ENCODE results near the gene TIMP3. TPM values are rescaled to one million over a fixed set of nuclear protein-coding genes. Genes with fewer than 3 reads are reported as not detected.

The TIMP3 gene
- total and polyA plus RNA-seq, 2 donors (not counting 3 experiments of a cell fraction or from before 2014, with no cell fraction given), result 0.22 to 2.0 TPM

DNA sequence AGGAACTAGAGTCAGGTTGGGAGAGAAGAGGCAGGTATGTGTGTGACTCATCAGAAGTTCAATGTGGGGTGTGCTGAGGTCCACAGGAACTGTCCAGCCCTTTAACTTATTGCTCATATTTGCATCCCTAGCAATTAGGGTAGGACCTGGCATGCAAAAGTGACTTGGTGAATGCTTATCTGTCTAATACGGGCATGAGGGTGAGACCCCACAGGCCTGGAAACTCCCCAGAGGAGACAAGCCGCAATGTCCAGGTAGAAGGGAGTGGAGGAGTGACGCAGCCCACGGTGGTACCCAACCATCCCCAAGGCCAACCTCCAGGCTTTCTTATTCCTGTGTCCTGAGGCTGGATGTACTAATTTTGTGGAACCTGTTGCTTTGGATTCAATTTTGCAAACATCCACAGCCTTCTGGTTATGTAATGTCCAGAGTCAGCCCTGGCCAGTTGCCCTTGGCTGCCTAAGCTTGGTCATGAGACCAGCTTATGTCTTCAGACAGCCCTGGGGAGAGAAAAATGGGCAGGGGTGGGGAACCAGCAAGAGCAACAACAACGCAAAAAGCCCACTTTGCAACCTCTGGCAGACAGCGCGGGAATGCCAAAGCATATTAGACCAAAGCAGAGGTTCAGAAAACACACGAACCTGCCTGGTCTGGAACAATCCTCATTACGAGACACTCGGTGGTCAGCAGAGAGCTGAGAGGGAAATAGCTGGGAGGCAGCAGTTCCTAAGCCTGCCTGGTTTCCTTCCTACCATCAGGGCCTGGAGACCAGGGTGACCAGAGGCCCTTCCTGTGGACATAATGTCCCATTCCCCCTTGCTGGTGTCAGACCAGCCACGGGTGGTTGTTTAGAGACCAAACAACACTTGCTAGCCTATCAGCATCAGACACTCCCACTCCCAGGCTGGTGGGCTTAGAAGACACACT lies 49.3 kb downstream of the TIMP3 start:
- H3K4me1 ChIP-seq (ENCODE audit: control insufficient read depth, extremely low read depth, insufficient read depth, low read length), result no peaks in the 10 kb centered on the region
- no peaks in the 10 kb centered on the region for H3K9me1 ChIP-seq (replicated peaks; ENCODE audit: control insufficient read depth, extremely low read depth, insufficient read depth, low read length)
- no peaks in the 10 kb centered on the region for H3K79me2 ChIP-seq (ENCODE audit: control insufficient read depth, insufficient read depth, low read length)
- BruUV-seq (replicated peaks), result no TSS peak
- H4K20me1 ChIP-seq (replicated peaks; ENCODE audit: control insufficient read depth, extremely low read depth, insufficient read depth, low read length), result no peaks in the 10 kb centered on the region
- TF ChIP-seq, protein P1, sequence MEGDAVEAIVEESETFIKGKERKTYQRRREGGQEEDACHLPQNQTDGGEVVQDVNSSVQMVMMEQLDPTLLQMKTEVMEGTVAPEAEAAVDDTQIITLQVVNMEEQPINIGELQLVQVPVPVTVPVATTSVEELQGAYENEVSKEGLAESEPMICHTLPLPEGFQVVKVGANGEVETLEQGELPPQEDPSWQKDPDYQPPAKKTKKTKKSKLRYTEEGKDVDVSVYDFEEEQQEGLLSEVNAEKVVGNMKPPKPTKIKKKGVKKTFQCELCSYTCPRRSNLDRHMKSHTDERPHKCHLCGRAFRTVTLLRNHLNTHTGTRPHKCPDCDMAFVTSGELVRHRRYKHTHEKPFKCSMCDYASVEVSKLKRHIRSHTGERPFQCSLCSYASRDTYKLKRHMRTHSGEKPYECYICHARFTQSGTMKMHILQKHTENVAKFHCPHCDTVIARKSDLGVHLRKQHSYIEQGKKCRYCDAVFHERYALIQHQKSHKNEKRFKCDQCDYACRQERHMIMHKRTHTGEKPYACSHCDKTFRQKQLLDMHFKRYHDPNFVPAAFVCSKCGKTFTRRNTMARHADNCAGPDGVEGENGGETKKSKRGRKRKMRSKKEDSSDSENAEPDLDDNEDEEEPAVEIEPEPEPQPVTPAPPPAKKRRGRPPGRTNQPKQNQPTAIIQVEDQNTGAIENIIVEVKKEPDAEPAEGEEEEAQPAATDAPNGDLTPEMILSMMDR (IDR thresholded peaks at IDR 0.05; ENCODE audit: extremely low read depth in 1 of 2, insufficient read depth in 1 of 2, low read depth in 1 of 2, low read length in 2 of 2), result no peak
- TF ChIP-seq POLR2AphosphoS5 (IDR thresholded peaks at IDR 0.05; ENCODE audit: insufficient read depth, low read depth, low read length) (no peak), POLR2A (IDR thresholded peaks at IDR 0.05; ENCODE audit: low read depth, low read length) (no peak), FOS (IDR thresholded peaks at IDR 0.05; ENCODE audit: borderline replicate concordance, insufficient read depth, low read length) (no peak), GATA2 (IDR thresholded peaks at IDR 0.05; ENCODE audit: insufficient read depth, insufficient read length, low read depth, low read length) (no peak), EZH2 (IDR thresholded peaks at IDR 0.05; ENCODE audit: borderline replicate concordance, low read depth, low read length, severe bottlenecking) (no peak), MYC (IDR thresholded peaks at IDR 0.05; ENCODE audit: low read depth, low read length) (no peak), JUN (IDR thresholded peaks at IDR 0.05; ENCODE audit: borderline replicate concordance, insufficient read depth, insufficient read length, low read depth) (no peak)
- TF ChIP-seq, protein P2, sequence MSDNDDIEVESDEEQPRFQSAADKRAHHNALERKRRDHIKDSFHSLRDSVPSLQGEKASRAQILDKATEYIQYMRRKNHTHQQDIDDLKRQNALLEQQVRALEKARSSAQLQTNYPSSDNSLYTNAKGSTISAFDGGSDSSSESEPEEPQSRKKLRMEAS (IDR thresholded peaks at IDR 0.05; ENCODE audit: insufficient read depth, insufficient read length), result no peak
- H3K4me3 ChIP-seq (replicated peaks in 1 of 3; ENCODE audit: insufficient read depth in 1 of 3, low read depth in 1 of 3, low read length in 3 of 3), result no peak overlapping the region
- FAIRE-seq (no peak), DNase-seq (ENCODE audit: low read depth, low spot score) (no peak)
- H3K4me2 ChIP-seq (ENCODE audit: insufficient read depth, low read length), result no peak overlapping the region
- H3K27me3 ChIP-seq (ENCODE audit: control insufficient read depth in 2 of 2, insufficient read depth in 2 of 2, low read length in 2 of 2), result no peaks in the 10 kb centered on the region
- CTCF ChIA-PET, result no interaction called here
- dilution Hi-C loops (cut with MboI; ENCODE audit: extremely low pct_ligation_motif_present, low sequenced_read_pairs) (no loop called here), intact Hi-C loops (cut with micrococcal nuclease) (no loop called here)
- H3K9ac ChIP-seq (replicated peaks; ENCODE audit: extremely low read depth, insufficient read depth, low read length), result no peak overlapping the region
- no peak overlapping the region for H3K27ac ChIP-seq (ENCODE audit: insufficient read depth, low read depth, low read length)
- H2AFZ ChIP-seq (ENCODE audit: low read depth, low read length), result no peak overlapping the region
- no peaks in the 10 kb centered on the region for H3K36me3 ChIP-seq (ENCODE audit: control insufficient read depth in 2 of 2, extremely low read depth in 1 of 2, insufficient read depth in 2 of 2, low read length in 2 of 2)
- POLR2A ChIA-PET, result no interaction called here
- H3K9me3 ChIP-seq (replicated peaks; ENCODE audit: control insufficient read depth, insufficient read depth, low read length), result peaks cover 2% of the 10 kb centered on the region
